Measurements from ENCODE around the gene PACRG. TPM values are rescaled to one million over a fixed set of nuclear protein-coding genes. Genes with fewer than 3 reads are reported as not detected.

The PACRG gene
- polyA plus RNA-seq, 1 donor (not counting 4 experiments of a cell fraction or from before 2014, with no cell fraction given), result 0.31 TPM

DNA sequence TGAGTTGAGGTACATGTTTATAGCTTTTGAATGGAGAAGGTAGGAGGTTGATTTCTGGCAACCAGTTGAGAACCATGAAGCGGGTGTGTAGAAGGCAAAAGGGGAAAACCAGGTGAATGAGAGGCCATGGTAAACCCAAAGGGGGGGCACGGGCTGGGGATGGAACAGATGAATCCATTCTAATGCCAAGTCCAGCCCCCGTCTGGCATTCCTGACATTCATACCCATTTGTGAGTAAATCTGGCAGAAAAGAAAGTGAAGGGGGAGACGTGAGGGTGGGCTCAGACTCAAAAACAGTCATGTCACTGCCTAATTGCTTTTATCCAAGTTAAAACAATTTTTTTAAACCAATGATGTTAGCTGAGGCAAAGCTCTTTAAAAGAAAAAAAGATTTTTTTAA lies 513.9 kb downstream of the PACRG start:
- Histone ChIP-seq H3K9me1 (ENCODE audit: control insufficient read depth, extremely low read depth, insufficient read depth, low read length) (no peaks in the 10 kb centered on the region), H3K27me3 (ENCODE audit: control insufficient read depth, extremely low read depth, insufficient read depth, low read length) (no peaks in the 10 kb centered on the region), H3K9me3 (ENCODE audit: control insufficient read depth, low read depth, low read length) (no peaks in the 10 kb centered on the region), H3K27ac (ENCODE audit: control insufficient read depth, insufficient read depth, low read length) (no peak overlapping the region), H3K36me3 (ENCODE audit: control insufficient read depth in 2 of 2, extremely low read depth in 1 of 2, insufficient read depth in 2 of 2, low read length in 2 of 2) (no peaks in the 10 kb centered on the region), H3K79me2 (ENCODE audit: control insufficient read depth, insufficient read depth, low read length) (no peaks in the 10 kb centered on the region), H3K4me2 (ENCODE audit: control insufficient read depth, extremely low read depth, insufficient read depth, low read depth, low read length) (no peak overlapping the region), H3K9ac (ENCODE audit: control insufficient read depth, extremely low read depth, insufficient read depth, low read length) (no peak overlapping the region), H3K4me3 (ENCODE audit: control insufficient read depth in 2 of 3, extremely low read depth in 1 of 3, insufficient read depth in 2 of 3, low read depth in 1 of 3, low read length in 3 of 3) (no peak overlapping the region), H4K20me1 (ENCODE audit: control insufficient read depth, extremely low read depth, insufficient read depth, low read length) (no peaks in the 10 kb centered on the region), H3K4me1 (ENCODE audit: control insufficient read depth, extremely low read depth, insufficient read depth, low read length) (no peaks in the 10 kb centered on the region), H2AFZ (ENCODE audit: control insufficient read depth, low read length) (no peak overlapping the region)
- DNase-seq (ENCODE audit: low read depth, low spot score) (no peak), FAIRE-seq (no peak)
- dilution Hi-C loops (cut with MboI; ENCODE audit: extremely low pct_ligation_motif_present, low sequenced_read_pairs), result no loop called here
- TF ChIP-seq CTCF (optimal IDR thresholded peaks at IDR 0.05 in 1 of 3, IDR thresholded peaks at IDR 0.05 in 1 of 3, conservative IDR thresholded peaks at IDR 0.05 in 1 of 3; ENCODE audit: extremely low read depth in 1 of 3, insufficient read depth in 2 of 3, low read length in 3 of 3), result no peak
- no peak for TF ChIP-seq EZH2 (IDR thresholded peaks at IDR 0.05; ENCODE audit: low read length)

GRCh38 chr6:163243083-163243482 lies 515.3 kb downstream of the PACRG start:
- H3K9me1 ChIP-seq (ENCODE audit: control insufficient read depth, extremely low read depth, insufficient read depth, low read length), result no peaks in the 10 kb centered on the region
- no peak for DNase-seq (ENCODE audit: low read depth, low spot score)
- no peak for TF ChIP-seq CTCF (optimal IDR thresholded peaks at IDR 0.05 in 1 of 3, IDR thresholded peaks at IDR 0.05 in 1 of 3, conservative IDR thresholded peaks at IDR 0.05 in 1 of 3; ENCODE audit: extremely low read depth in 1 of 3, insufficient read depth in 2 of 3, low read length in 3 of 3)
- no peak for TF ChIP-seq EZH2 (IDR thresholded peaks at IDR 0.05; ENCODE audit: low read length)

More at GRCh38 chr6:163243083-163243482, 515.3 kb downstream of the PACRG start:
- FAIRE-seq, result no peak
- Histone ChIP-seq H3K27me3 (ENCODE audit: control insufficient read depth, extremely low read depth, insufficient read depth, low read length) (no peaks in the 10 kb centered on the region), H4K20me1 (ENCODE audit: control insufficient read depth, extremely low read depth, insufficient read depth, low read length) (no peaks in the 10 kb centered on the region), H2AFZ (ENCODE audit: control insufficient read depth, low read length) (peak overlapping the region; percentile 19), H3K4me1 (ENCODE audit: control insufficient read depth, extremely low read depth, insufficient read depth, low read length) (no peaks in the 10 kb centered on the region), H3K9me3 (ENCODE audit: control insufficient read depth, low read depth, low read length) (no peaks in the 10 kb centered on the region), H3K4me2 (ENCODE audit: control insufficient read depth, extremely low read depth, insufficient read depth, low read depth, low read length) (no peak overlapping the region), H3K36me3 (ENCODE audit: control insufficient read depth in 2 of 2, extremely low read depth in 1 of 2, insufficient read depth in 2 of 2, low read length in 2 of 2) (no peaks in the 10 kb centered on the region), H3K9ac (ENCODE audit: control insufficient read depth, extremely low read depth, insufficient read depth, low read length) (no peak overlapping the region), H3K79me2 (ENCODE audit: control insufficient read depth, insufficient read depth, low read length) (no peaks in the 10 kb centered on the region), H3K4me3 (ENCODE audit: control insufficient read depth in 2 of 3, extremely low read depth in 1 of 3, insufficient read depth in 2 of 3, low read depth in 1 of 3, low read length in 3 of 3) (no peak overlapping the region), H3K27ac (ENCODE audit: control insufficient read depth, insufficient read depth, low read length) (no peak overlapping the region)
- dilution Hi-C loops (cut with MboI; ENCODE audit: extremely low pct_ligation_motif_present, low sequenced_read_pairs), result no loop called here
